ENCODE measurements around the gene A2M. TPM values are rescaled to one million over a fixed set of nuclear protein-coding genes. Genes with fewer than 3 reads are reported as not detected.

Gene A2M
- total and polyA plus RNA-seq, 2 donors (not counting 1 experiment from before 2014, with no cell fraction given), result 0.04 TPM; not detected in 1

GRCh38 chr12:9030776-9031175 lies 84.9 kb downstream of the A2M start:
- TF ChIP-seq CTCF (IDR thresholded peaks at IDR 0.05) (no peak), EZH2 (IDR thresholded peaks at IDR 0.05; ENCODE audit: borderline replicate concordance, insufficient read depth, low read depth, low read length, poor library complexity, severe bottlenecking) (no peak)
- Histone ChIP-seq H3K4me2 (replicated peaks; ENCODE audit: low read depth, low read length, poor library complexity, severe bottlenecking) (no peak overlapping the region), H3K27ac (ENCODE audit: low read length in 2 of 2) (no peak overlapping the region), H2AFZ (ENCODE audit: insufficient read depth, low read depth, low read length, poor library complexity, severe bottlenecking) (no peak overlapping the region), H3K27me3 (replicated peaks in 1 of 4; ENCODE audit: control extremely low read depth in 1 of 4, control insufficient read depth in 3 of 4, insufficient read depth in 4 of 4, low read length in 3 of 4) (no peaks in the 10 kb centered on the region), H3K36me3 (replicated peaks in 1 of 2; ENCODE audit: control extremely low read depth in 1 of 2, control insufficient read depth in 1 of 2, extremely low read depth in 1 of 2, insufficient read depth in 2 of 2, low read length in 1 of 2) (no peaks in the 10 kb centered on the region), H3K9me3 (ENCODE audit: control extremely low read depth in 1 of 3, control insufficient read depth in 2 of 3, insufficient read depth in 1 of 3, low read length in 2 of 3) (peaks cover 0 to 3% (median 0%) of the 10 kb centered on the region in 3 donors), H3K79me2 (ENCODE audit: control insufficient read depth, insufficient read depth, low read length) (no peaks in the 10 kb centered on the region), H3K9ac (ENCODE audit: low read length) (no peak overlapping the region), H3K4me1 (ENCODE audit: control insufficient read depth in 2 of 2, insufficient read depth in 2 of 2, low read length in 2 of 2) (no peaks in the 10 kb centered on the region), H4K20me1 (ENCODE audit: control insufficient read depth, insufficient read depth, low read length, poor library complexity, severe bottlenecking) (no peaks in the 10 kb centered on the region), H3K4me3 (ENCODE audit: control extremely low read depth in 1 of 5, extremely low read depth in 1 of 5, insufficient read depth in 1 of 5, low read depth in 2 of 5, low read length in 4 of 5) (no peak overlapping the region)
- H3K4me1 Mint-ChIP-seq, result no peaks in the 10 kb centered on the region
- ATAC-seq (ENCODE audit: low read depth) (no peak), DNase-seq (no peak)
- intact Hi-C loops (cut with micrococcal nuclease), result loop anchor here (10.0 kb wide), 1 partner anchor 116 kb away; the partner anchor contains the start of gene PHC1
- H3K27ac Mint-ChIP-seq, result no peak overlapping the region
- no peak overlapping the region for H3K4me3 Mint-ChIP-seq
- CTCF ChIA-PET, result interaction anchor here (1.5 to 2.1 kb wide), 2 partner anchors 19 to 486 kb away, joined by 6 to 7 read pairs; no protein-coding TSS in a partner anchor
- no peaks in the 10 kb centered on the region for H3K27me3 Mint-ChIP-seq
- WGBS (ENCODE audit: insufficient coverage), result 69% methylated on average over 2 of the region's 2 CpGs
- H3K9me3 Mint-ChIP-seq (ENCODE audit: insufficient read depth), result no peaks in the 10 kb centered on the region
- POLR2A ChIA-PET, result no interaction called here

- no peaks in the 10 kb centered on the region for H3K9me3 Mint-ChIP-seq (ENCODE audit: insufficient read depth)
- WGBS (ENCODE audit: insufficient coverage), result 98% methylated on average over 4 of the region's 7 CpGs
- no peak overlapping the region for H3K27ac Mint-ChIP-seq
These were observed 88.3 kb downstream of the A2M start for GRCh38 chr12:9027161-9028059.

More at GRCh38 chr12:9027161-9028059, 88.3 kb downstream of the A2M start:
- H3K36me3 ChIP-seq (replicated peaks in 1 of 2; ENCODE audit: control extremely low read depth in 1 of 2, control insufficient read depth in 1 of 2, extremely low read depth in 1 of 2, insufficient read depth in 2 of 2, low read length in 1 of 2), result no peaks in the 10 kb centered on the region
- no peak overlapping the region for H3K27ac ChIP-seq (ENCODE audit: low read length in 2 of 2)
- H3K4me2 ChIP-seq (replicated peaks; ENCODE audit: low read depth, low read length, poor library complexity, severe bottlenecking), result no peak overlapping the region
- no peaks in the 10 kb centered on the region for H3K9me3 ChIP-seq (ENCODE audit: control extremely low read depth in 1 of 3, control insufficient read depth in 2 of 3, insufficient read depth in 1 of 3, low read length in 2 of 3)
- DNase-seq (no peak), ATAC-seq (ENCODE audit: low read depth) (no peak)
- H4K20me1 ChIP-seq (ENCODE audit: control insufficient read depth, insufficient read depth, low read length, poor library complexity, severe bottlenecking), result no peaks in the 10 kb centered on the region
- H3K27me3 ChIP-seq (replicated peaks in 1 of 4; ENCODE audit: control extremely low read depth in 1 of 4, control insufficient read depth in 3 of 4, insufficient read depth in 4 of 4, low read length in 3 of 4), result no peaks in the 10 kb centered on the region
- POLR2A ChIA-PET, result no interaction called here
- H3K79me2 ChIP-seq (ENCODE audit: control insufficient read depth, insufficient read depth, low read length), result no peaks in the 10 kb centered on the region
- CTCF ChIA-PET, result interaction anchor here (0.6 to 0.9 kb wide), 2 partner anchors 10 to 343 kb away, joined by 3 read pairs; no protein-coding TSS in a partner anchor
- no peaks in the 10 kb centered on the region for H3K4me1 ChIP-seq (ENCODE audit: control insufficient read depth in 2 of 2, insufficient read depth in 2 of 2, low read length in 2 of 2)
- TF ChIP-seq CTCF (IDR thresholded peaks at IDR 0.05) (no peak), EZH2 (IDR thresholded peaks at IDR 0.05; ENCODE audit: borderline replicate concordance, insufficient read depth, low read depth, low read length, poor library complexity, severe bottlenecking) (no peak)
- no peak overlapping the region for H3K9ac ChIP-seq (ENCODE audit: low read length)
- Mint-ChIP-seq H3K4me1 (no peaks in the 10 kb centered on the region), H3K4me3 (no peak overlapping the region), H3K27me3 (no peaks in the 10 kb centered on the region)
- no peak overlapping the region for H3K4me3 ChIP-seq (ENCODE audit: control extremely low read depth in 1 of 5, extremely low read depth in 1 of 5, insufficient read depth in 1 of 5, low read depth in 2 of 5, low read length in 4 of 5)
- H2AFZ ChIP-seq (ENCODE audit: insufficient read depth, low read depth, low read length, poor library complexity, severe bottlenecking), result no peak overlapping the region
- intact Hi-C loops (cut with micrococcal nuclease), result no loop called here
